Loucy (cell line): Measurements from ENCODE around the gene CHD6.

ENCODE experiments used
- EZH2phosphoT487 ChIP-seq: fragments of 200-600 bp; IDR thresholded peaks from 2 replicates; pipeline ENCODE4 v1.6.1; 2018; ENCODE audit warnings: antibody characterized with exemption, mild to moderate bottlenecking, moderate library complexity, borderline replicate concordance
- TF ChIP-seq, protein P1 (sequence below): fragments of 200-600 bp; sonication (generic); conservative IDR thresholded peaks from 2 replicates; pipeline ENCODE4 v1.5.1; 2014; ENCODE audit warnings: mild to moderate bottlenecking, antibody characterized with exemption, low read length

DNA sequence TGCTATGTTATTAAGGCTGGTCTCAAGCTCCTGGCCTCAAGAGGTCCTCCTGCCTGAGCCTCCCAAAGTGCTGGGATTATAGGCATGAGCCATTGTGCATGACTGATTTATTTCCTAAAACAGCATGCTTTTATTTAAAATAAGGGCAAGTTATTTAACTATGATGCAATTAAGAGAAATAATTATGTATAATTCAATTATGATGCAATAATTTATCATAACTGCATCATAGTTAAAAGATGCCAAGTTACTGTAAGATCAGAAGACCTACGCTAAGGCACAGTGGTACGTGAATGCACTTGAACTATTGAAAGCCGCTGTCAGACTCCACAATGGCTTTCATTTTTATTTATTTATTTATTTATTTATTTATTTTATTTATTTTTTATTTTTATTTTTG, 227.3 kb downstream of the CHD6 start:
- TF ChIP-seq EZH2phosphoT487 = no peak
- TF ChIP-seq, protein P1, sequence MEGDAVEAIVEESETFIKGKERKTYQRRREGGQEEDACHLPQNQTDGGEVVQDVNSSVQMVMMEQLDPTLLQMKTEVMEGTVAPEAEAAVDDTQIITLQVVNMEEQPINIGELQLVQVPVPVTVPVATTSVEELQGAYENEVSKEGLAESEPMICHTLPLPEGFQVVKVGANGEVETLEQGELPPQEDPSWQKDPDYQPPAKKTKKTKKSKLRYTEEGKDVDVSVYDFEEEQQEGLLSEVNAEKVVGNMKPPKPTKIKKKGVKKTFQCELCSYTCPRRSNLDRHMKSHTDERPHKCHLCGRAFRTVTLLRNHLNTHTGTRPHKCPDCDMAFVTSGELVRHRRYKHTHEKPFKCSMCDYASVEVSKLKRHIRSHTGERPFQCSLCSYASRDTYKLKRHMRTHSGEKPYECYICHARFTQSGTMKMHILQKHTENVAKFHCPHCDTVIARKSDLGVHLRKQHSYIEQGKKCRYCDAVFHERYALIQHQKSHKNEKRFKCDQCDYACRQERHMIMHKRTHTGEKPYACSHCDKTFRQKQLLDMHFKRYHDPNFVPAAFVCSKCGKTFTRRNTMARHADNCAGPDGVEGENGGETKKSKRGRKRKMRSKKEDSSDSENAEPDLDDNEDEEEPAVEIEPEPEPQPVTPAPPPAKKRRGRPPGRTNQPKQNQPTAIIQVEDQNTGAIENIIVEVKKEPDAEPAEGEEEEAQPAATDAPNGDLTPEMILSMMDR = no peak
